HepG2 (cell line): ENCODE measurements around the gene RAC3. TPM values are rescaled to one million over a fixed set of nuclear protein-coding genes. Genes with fewer than 3 reads are reported as not detected.

Source experiments
- ARNT2 ChIP-seq: sonication (generic); formaldehyde crosslinking; IDR thresholded peaks from 2 replicates; pipeline ENCODE4 v1.8.0; 2022; ENCODE audit warnings: mild to moderate bottlenecking, low read depth, missing genetic modification reagents, moderate library complexity
- FIP1L1 ChIP-seq: fragments of 200-400 bp; formaldehyde crosslinking; IDR thresholded peaks from 2 replicates; pipeline ENCODE4 v1.6.1; 2018; ENCODE audit warnings: low read depth, mild to moderate bottlenecking, low read length, moderate library complexity, borderline replicate concordance; ENCODE audit not compliant: insufficient read depth
- FOXA1 ChIP-seq, 2 experiments: fragments of 450-650 bp in 1 of 2; sonication (generic) in 1 of 2; formaldehyde crosslinking in 1 of 2; IDR thresholded peaks; 2 replicates each; pipeline versions ENCODE4 v1.4.0 to v1.6.1; 2016 to 2020; ENCODE audit warnings: missing genetic modification reagents in 1 of 2
- HBP1 ChIP-seq: IDR thresholded peaks from 2 replicates; pipeline ENCODE4 v1.6.1; 2016; ENCODE audit warnings: low read depth, control low read depth
- JDP2 ChIP-seq: sonication (generic); formaldehyde crosslinking; IDR thresholded peaks from 2 replicates; pipeline ENCODE4 v1.8.1; 2022; ENCODE audit warnings: missing genetic modification reagents, borderline replicate concordance
- KMT2A ChIP-seq: sonication (generic); formaldehyde crosslinking; IDR thresholded peaks from 2 replicates; pipeline ENCODE4 v1.4.0; 2020; ENCODE audit warnings: missing genetic modification reagents
- NBN ChIP-seq: fragments of 450-650 bp; conservative IDR thresholded peaks from 2 replicates; pipeline ENCODE4 v1.6.1; 2017
- ZFX ChIP-seq: sonication (generic); formaldehyde crosslinking; IDR thresholded peaks from 2 replicates; pipeline ENCODE4 v1.4.0; 2020; ENCODE audit warnings: mild to moderate bottlenecking, low read depth, missing genetic modification reagents, moderate library complexity
- ZMYM4 ChIP-seq: sonication (generic); formaldehyde crosslinking; IDR thresholded peaks from 2 replicates; pipeline ENCODE4 v1.8.1; 2023; ENCODE audit warnings: mild to moderate bottlenecking, missing genetic modification reagents
- ZNF232 ChIP-seq: sonication (generic); formaldehyde crosslinking; IDR thresholded peaks from 2 replicates; pipeline ENCODE4 v1.4.0; 2020; ENCODE audit warnings: missing genetic modification reagents, borderline replicate concordance
- ZNF234 ChIP-seq: sonication (generic); formaldehyde crosslinking; conservative IDR thresholded peaks from 2 replicates; pipeline ENCODE4 v1.5.1; 2020; ENCODE audit warnings: mild to moderate bottlenecking, missing genetic modification reagents
- ZNF274 ChIP-seq: sonication (generic); formaldehyde crosslinking; IDR thresholded peaks from 2 replicates; pipeline ENCODE4 v1.5.1; 2020; ENCODE audit warnings: mild to moderate bottlenecking, missing genetic modification reagents
- ZNF331 ChIP-seq: sonication (generic); formaldehyde crosslinking; IDR thresholded peaks from 2 replicates; pipeline ENCODE4 v1.4.0; 2020; ENCODE audit warnings: missing genetic modification reagents
- ZNF543 ChIP-seq: sonication (generic); formaldehyde crosslinking; IDR thresholded peaks from 2 replicates; pipeline ENCODE4 v1.4.0; 2020; ENCODE audit warnings: mild to moderate bottlenecking, missing genetic modification reagents
- ZNF552 ChIP-seq: sonication (generic); formaldehyde crosslinking; IDR thresholded peaks from 2 replicates; pipeline ENCODE4 v1.9.0; 2022; ENCODE audit warnings: missing genetic modification reagents, mild to moderate bottlenecking, borderline replicate concordance
- ZNF562 ChIP-seq: sonication (generic); formaldehyde crosslinking; IDR thresholded peaks from 2 replicates; pipeline ENCODE4 v1.8.0; 2022; ENCODE audit warnings: missing genetic modification reagents, borderline replicate concordance
- ZNF777 ChIP-seq: sonication (generic); formaldehyde crosslinking; IDR thresholded peaks from 2 replicates; pipeline ENCODE4 v1.4.0; 2020; ENCODE audit warnings: missing genetic modification reagents
- ZNF782 ChIP-seq: sonication (generic); formaldehyde crosslinking; IDR thresholded peaks from 2 replicates; pipeline ENCODE4 v1.4.0; 2020; ENCODE audit warnings: missing genetic modification reagents, mild to moderate bottlenecking, borderline replicate concordance
- polyA plus RNA-seq, 8 experiments: library from polyadenylated mRNA; depleted of rRNA in 3 of 8; stranded (reverse) in 7 of 8; unstranded in 1 of 8; fragments of >200 nt; fragmentation: Illumina TruSeq in 4 of 8; extraction: Trizol in 4 of 8; gene quantifications; 2 replicates each; pipeline versions ENCODE4 v1.2.1 to v1.2.3, GENCODE V29; 2011 to 2016; ENCODE audit warnings: low read depth in 4 of 8, missing spikeins in 1 of 8, mixed read lengths in 1 of 8; ENCODE audit not compliant: insufficient read depth in 1 of 8
- total RNA-seq, 5 experiments: library from RNA; depleted of rRNA; stranded (reverse); fragments of >200 nt; fragmentation: Illumina TruSeq; extraction: Trizol; gene quantifications; 2 replicates each; pipeline ENCODE4 v1.2.3, GENCODE V29; 2016; ENCODE audit warnings: low read depth in 1 of 5
- TF ChIP-seq, protein P1 (sequence below): sonication (generic); formaldehyde crosslinking; IDR thresholded peaks from 2 replicates; pipeline ENCODE4 v1.4.0; 2020; ENCODE audit warnings: missing genetic modification reagents
- TF ChIP-seq, protein P2 (sequence below): sonication (generic); formaldehyde crosslinking; IDR thresholded peaks from 2 replicates; pipeline ENCODE4 v1.4.0; 2020; ENCODE audit warnings: missing genetic modification reagents, borderline replicate concordance

RAC3 gene
- total and polyA plus RNA-seq, 2 of the 13 experiments (the other 11 are each of a cell fraction or from before 2014, with no cell fraction given) = 10.5 to 21.3 TPM

GRCh38 chr17:82023447-82024241, 7.8 kb upstream of the RAC3 start (continued):
- no peak for TF ChIP-seq JDP2 (CRISPR knock-in tag)
- 0 out of 2 replicates have a peak, but pooled peaks have one; percentile 34 for TF ChIP-seq HBP1 (CRISPR knock-in tag)
- peak; percentile 51; the same call in 1 of the 2 replicates for TF ChIP-seq ZFX (CRISPR knock-in tag)
- peak; percentile 32 for TF ChIP-seq ZNF274 (CRISPR knock-in tag)
- TF ChIP-seq ZNF232 (CRISPR knock-in tag) = no peak
- peak; percentile 51 for TF ChIP-seq ZNF552 (CRISPR knock-in tag)
- no peak for TF ChIP-seq ZNF562 (CRISPR knock-in tag)
- TF ChIP-seq ZNF777 = 0 out of 2 replicates have a peak, but pooled peaks have one; percentile 7
- TF ChIP-seq ZNF331 = 0 out of 2 replicates have a peak, but pooled peaks have one; percentile 4
- no peak for TF ChIP-seq ARNT2 (CRISPR knock-in tag)
- TF ChIP-seq ZNF234 (CRISPR knock-in tag) = no peak; the same call in 1 of the 2 replicates
- TF ChIP-seq, protein P1, sequence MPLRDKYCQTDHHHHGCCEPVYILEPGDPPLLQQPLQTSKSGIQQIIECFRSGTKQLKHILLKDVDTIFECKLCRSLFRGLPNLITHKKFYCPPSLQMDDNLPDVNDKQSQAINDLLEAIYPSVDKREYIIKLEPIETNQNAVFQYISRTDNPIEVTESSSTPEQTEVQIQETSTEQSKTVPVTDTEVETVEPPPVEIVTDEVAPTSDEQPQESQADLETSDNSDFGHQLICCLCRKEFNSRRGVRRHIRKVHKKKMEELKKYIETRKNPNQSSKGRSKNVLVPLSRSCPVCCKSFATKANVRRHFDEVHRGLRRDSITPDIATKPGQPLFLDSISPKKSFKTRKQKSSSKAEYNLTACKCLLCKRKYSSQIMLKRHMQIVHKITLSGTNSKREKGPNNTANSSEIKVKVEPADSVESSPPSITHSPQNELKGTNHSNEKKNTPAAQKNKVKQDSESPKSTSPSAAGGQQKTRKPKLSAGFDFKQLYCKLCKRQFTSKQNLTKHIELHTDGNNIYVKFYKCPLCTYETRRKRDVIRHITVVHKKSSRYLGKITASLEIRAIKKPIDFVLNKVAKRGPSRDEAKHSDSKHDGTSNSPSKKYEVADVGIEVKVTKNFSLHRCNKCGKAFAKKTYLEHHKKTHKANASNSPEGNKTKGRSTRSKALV (CRISPR knock-in tag) = peak; percentile 60; the same call in 1 of the 2 replicates
- TF ChIP-seq FIP1L1 = 0 out of 2 replicates have a peak, but pooled peaks have one; percentile 9
- peak; percentile 11; the same call in 1 of the 2 replicates for TF ChIP-seq ZMYM4 (CRISPR knock-in tag)
- TF ChIP-seq, protein P2, sequence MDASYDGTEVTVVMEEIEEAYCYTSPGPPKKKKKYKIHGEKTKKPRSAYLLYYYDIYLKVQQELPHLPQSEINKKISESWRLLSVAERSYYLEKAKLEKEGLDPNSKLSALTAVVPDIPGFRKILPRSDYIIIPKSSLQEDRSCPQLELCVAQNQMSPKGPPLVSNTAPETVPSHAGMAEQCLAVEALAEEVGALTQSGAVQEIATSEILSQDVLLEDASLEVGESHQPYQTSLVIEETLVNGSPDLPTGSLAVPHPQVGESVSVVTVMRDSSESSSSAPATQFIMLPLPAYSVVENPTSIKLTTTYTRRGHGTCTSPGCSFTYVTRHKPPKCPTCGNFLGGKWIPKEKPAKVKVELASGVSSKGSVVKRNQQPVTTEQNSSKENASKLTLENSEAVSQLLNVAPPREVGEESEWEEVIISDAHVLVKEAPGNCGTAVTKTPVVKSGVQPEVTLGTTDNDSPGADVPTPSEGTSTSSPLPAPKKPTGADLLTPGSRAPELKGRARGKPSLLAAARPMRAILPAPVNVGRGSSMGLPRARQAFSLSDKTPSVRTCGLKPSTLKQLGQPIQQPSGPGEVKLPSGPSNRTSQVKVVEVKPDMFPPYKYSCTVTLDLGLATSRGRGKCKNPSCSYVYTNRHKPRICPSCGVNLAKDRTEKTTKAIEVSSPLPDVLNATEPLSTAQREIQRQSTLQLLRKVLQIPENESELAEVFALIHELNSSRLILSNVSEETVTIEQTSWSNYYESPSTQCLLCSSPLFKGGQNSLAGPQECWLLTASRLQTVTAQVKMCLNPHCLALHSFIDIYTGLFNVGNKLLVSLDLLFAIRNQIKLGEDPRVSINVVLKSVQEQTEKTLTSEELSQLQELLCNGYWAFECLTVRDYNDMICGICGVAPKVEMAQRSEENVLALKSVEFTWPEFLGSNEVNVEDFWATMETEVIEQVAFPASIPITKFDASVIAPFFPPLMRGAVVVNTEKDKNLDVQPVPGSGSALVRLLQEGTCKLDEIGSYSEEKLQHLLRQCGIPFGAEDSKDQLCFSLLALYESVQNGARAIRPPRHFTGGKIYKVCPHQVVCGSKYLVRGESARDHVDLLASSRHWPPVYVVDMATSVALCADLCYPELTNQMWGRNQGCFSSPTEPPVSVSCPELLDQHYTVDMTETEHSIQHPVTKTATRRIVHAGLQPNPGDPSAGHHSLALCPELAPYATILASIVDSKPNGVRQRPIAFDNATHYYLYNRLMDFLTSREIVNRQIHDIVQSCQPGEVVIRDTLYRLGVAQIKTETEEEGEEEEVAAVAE (CRISPR knock-in tag) = no peak
- no peak for TF ChIP-seq NBN
- TF ChIP-seq ZNF543 (CRISPR knock-in tag) = 0 out of 2 replicates have a peak, but pooled peaks have one; percentile 22
- TF ChIP-seq ZNF782 = 0 out of 2 replicates have a peak, but pooled peaks have one; percentile 74
- TF ChIP-seq KMT2A = peak; percentile 31; the same call in 1 of the 2 replicates
- no peak for TF ChIP-seq FOXA1 (IDR thresholded peaks at IDR 0.05)
- no peak for TF ChIP-seq FOXA1 (CRISPR knock-in tag; IDR thresholded peaks at IDR 0.05)
